IPS-NIHi7 (cell line): ENCODE data around the gene ERMARD.
"Not testable (repeated sequence)": the region's sequence is repeated elsewhere in the genome, so short reads cannot be mapped to it uniquely, and the experiment has no call there.

Experiments used
- DNase-seq: peaks from one replicate; pipeline ENCODE4 v3.0.0; 2012; ENCODE audit warnings: mixed read lengths; ENCODE audit errors: extremely low spot score

The ERMARD gene

GRCh38 chr6:169738204-169738975 lies 13.0 kb upstream of the ERMARD start:
- DNase-seq, result no peak

DNA sequence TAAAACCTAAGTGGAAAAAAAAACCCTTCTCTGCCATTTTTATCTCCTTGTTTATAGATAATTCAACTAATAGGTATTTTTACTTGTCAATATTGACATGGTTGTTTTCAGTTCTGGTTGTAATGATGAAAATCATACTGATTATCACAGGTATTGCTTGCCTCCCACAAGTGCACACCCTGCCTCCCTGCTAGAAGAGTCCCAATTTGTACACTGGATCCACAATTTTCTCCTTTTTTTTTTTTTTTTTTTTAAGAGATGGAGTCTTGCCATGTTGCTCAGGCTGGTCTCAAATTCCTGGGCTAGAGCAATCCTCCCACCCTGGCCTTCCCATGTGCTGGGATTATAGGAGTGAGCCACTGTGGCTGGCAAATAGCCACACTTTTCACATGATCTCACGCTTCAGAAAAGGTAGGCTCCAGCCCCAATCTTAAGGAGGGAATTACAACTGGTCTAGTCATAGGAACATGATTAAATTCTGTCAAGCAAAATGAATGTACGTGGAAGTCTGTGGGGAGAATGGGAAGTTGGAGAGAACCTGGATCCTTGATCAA lies 12.4 kb upstream of the ERMARD start:
- DNase-seq, result no peak

- no peak for DNase-seq
Observed at GRCh38 chr6:169741344-169741743, 10.1 kb upstream of the ERMARD start.

GRCh38 chr6:169745405-169745804 lies 6.0 kb upstream of the ERMARD start:
- no peak for DNase-seq

DNA sequence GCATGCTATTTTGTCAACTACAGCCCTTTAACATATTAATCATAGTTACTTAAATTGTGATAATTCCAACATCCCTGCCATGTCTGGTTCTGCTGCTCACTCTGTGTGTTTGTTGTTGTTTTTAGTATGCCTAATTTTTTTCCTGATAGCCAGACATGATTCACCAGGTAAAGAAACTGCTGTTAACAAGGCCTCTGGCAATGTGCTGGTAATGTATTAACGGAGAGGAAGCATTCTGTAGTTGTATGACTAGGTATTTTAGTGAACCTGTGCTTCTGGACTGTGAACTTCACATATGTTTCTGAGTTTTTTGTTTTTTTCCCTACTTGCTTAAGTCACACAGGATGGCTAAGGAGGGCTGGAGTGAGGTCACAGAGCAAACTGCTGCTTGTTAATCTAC lies 4.9 kb upstream of the ERMARD start:
- no peak for DNase-seq

DNA sequence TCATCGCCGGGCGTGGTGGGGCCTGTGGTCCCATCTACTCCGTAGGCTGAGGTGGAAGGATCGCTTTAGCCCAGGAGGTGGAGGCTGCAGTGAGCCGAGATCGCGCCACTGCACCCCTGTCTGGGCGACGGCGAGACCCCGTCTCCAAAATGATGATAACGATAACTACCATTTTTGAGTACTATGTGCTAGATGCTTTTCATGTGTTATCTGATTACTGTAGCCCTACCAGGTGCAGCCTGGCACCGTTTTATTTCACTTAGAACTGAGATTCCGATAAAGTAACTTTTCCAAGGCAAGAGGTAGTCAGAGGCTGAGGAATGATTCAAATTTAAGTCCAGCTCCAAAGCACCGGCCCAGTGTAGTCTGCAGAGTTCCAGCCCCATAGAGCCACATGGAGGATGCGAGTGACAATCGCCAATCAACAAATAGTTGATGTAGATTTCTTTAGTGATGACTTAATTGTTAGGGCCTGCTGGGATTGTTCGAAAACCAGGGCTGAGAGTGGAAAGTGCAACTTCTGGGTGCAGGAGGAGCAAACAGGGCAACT lies 727 bp downstream of the ERMARD start:
- DNase-seq, result peak; percentile 14

DNA sequence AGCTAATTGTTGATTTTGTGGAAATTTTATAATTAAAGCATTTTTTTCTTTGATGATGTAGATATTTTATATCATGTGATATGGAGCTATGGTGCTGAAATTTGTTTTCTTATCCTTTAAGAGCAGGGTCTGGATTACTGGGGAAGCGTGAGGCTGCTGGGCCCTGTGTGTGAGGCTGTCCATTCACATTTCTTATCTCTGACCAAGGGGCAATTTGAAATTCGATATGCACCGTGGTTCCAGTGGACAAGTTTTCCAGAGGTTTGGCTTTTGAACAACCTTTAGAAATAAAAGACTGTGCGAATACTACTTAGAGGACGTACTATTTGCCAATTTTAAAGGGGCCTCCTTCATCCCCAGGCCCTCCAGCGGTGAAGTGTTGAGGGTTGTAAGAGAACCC lies 3.7 kb downstream of the ERMARD start:
- no peak for DNase-seq

DNA sequence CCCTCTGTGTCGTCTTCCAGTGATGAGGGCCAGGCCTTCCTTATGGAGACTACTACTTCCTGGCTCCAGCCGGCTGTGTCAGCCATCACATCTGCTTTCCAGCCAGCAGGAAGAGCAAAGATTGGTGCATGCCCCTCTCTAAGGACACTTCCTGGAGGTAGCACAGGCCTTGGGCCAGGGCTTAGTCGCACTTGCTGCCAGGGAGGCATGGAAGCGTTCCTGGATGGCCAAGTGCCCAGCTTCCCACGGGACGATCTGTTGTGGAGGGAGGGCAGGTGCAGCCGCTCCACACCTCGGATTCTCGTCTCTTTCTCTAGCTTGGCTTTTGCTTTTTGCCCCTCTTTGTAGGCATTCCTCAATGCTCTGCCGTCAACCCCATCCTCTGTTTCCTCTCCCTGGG lies 11.9 kb downstream of the ERMARD start:
- DNase-seq, result no peak

DNA sequence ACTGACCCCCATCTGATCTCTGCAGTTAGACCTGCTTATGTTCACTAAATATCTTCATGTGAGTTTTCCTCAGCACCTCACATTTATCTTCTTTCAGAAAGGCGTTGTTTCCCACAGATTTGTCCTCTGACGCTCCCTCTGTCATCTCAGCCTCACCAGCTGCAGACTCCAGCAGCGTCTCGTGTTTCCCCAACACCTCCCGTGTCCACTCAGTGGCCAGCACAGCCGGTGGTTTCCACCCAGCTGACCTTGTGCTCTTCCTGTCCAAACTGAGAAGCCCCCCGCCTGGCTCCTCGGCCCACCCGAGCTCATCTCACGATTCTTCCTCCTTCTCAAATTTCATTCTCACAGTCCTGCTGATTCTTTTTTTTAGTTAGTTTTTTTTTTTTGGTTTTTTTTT lies 12.5 kb downstream of the ERMARD start:
- DNase-seq, result no peak

DNA sequence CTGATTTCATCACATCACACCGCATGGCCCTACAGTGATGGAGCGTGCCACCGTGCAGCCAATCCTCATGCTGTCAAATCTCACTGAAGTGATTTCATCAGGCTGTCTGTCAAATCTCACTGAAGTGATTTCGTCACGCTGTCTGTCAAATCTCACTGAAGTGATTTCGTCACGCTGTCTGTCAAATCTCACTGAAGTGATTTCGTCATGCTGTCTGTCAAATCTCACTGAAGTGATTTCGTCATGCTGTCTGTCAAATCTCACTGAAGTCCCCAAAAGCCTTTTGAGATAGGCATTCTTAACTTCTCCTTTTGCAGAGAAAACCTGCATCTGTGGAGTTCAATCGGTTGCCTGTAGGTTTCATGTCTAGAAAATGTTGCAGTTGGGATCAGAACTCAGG lies 14.4 kb downstream of the ERMARD start:
- DNase-seq, result not testable (repeated sequence)

DNA sequence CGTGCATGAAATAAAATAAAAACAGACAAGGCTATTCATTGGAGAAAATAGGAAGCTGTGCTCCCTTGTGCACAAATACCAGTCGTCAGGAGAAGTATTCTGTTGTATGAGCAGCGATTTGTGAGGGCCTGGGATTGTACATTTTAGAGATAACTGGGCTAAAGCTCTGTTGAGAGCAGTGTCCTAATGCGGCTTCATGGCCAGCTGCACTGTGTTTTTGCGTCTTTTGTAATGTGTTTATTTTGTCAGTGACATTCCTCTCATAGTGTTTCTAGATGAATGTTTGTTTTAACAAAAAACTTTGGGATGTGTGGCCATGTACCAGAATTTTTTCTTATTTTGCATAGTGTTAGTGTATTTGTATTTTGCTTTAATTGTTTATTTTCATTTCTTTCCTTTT lies 14.8 kb downstream of the ERMARD start:
- no peak for DNase-seq

- DNase-seq, result no peak
Observed at GRCh38 chr6:169766921-169767736, 15.7 kb downstream of the ERMARD start.

DNA sequence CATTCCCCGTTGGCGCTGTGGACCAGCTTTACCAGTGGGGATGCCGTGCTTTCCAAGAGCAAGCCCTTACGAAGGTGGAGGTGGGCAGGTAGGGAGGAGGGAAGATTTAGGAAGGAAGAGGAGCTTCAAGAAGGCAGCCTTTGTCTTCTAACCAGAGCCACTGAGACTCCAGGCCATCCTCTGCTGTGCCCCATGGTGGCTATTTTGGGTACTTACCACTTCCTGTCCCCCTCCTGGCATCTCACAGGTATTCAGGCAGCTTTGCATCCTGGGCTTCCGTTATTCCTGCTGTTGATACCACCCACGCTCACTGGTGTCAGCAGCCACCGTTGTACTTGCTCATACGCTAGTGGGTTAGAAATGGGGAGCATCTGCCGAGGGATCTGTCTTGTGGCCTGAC lies 22.9 kb downstream of the ERMARD start:
- no peak for DNase-seq

GRCh38 chr6:169775321-169775720 lies 23.9 kb downstream of the ERMARD start:
- no peak for DNase-seq

DNA sequence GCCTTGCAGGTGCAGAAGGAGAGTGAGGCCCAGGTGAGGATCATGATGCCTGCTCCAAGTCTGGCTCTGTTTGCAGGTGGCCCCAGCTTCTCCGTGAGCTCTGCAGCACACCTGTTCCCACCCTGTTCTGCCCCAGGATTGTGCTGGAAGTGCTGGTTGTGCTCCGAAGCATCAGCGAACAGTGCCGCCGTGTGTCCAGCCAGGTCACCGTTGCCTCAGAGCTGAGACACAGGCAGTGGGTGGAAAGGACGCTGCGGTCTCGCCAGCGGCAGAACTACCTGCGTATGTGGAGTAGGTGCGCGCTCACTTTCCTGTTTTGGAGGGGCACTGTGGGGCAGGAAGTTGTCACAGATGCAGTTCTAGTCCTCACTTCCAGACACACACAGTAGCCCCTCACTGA lies 25.0 kb downstream of the ERMARD start:
- DNase-seq, result no peak

DNA sequence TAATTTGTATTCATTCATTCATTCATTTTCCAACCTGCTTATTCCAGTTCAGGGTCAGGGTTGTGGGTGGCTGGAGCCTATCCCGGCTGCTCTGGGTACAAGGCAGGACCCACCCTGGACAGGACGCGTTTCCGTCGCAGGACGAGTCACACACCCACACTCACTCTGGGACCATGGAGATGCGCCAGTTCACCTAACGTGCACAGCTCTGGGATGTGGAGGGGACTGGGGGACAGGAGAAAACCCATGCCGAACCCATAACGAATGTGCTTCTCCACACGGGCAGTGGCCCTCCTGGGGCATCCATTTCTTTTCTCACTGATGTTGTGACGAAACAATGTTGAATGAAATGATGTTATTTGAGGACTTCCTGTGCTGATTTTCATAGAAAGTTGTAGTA lies 26.5 kb downstream of the ERMARD start:
- no peak for DNase-seq

DNA sequence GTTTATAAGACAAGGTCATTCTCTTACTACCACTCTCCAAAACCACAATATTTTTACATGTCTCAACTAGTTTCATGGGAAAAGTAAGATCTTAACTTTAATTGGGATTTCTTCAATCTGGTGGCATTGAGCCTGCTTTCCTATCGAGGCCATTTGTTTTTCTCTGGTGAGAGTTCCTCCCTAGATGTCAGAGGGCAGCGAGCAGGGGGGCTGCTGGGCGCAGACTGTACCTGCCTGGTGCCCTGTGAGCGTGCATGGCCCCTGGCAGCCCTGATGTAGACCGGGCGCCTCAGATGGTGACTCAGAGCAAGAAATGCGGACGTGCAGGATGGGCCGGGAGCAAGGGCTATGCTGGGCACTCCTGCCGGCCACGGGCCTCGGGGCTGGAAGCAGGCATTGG lies 27.2 kb downstream of the ERMARD start:
- DNase-seq, result no peak

DNA sequence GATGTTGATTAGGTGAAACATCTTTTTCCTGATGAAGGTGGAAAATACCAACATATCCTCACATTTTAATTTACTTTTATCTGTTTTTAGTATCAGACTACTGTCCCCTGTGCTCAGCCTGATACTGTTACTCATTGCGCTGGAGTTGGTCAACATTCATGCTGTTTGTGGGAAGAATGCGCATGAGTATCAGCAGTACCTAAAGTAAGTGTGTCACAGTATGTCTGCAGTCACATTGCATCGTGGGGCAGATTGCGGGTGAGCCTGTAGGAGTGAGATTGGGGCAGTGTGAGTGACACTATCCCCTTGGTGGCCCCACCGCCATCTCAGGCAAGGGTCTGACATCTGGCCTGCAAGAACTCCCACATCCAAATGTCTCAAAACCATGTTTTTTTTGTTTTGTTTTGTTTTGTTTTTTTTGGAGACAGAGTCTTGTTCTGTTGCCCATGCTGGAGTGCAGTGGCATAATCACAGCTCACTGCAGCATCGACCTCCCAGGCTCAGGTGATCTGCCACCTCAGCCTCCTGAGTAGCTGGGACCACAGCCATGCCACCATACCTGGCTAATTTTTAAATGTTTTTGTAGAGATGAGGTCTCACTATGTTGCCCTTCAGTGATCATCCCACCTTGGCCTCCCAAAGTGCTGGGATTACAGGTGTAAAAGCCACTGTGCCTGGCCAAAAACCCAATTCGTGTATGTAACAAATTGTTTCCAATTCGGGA lies 27.8 kb downstream of the ERMARD start:
- DNase-seq, result no peak

DNA sequence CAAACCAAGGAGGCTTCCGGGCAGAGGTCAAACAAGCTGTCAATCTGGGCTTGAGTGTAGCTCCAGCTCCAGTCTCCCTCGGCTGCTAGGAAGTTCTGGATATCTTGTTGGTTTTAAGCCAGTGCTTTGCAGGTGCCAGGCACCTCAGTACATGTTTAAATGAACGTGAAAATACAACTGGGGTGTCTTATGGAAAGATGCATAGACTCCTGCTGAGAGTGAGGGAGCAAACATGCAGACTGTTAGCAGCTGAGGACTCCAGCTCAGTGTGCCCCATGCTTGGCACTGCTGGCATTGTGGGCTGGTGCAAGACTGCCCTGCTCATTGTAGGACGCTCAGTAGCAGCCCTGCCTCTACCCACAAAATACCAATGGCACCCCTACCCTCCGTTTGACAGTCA lies 28.5 kb downstream of the ERMARD start:
- DNase-seq, result no peak

GRCh38 chr6:169780571-169781091 lies 29.2 kb downstream of the ERMARD start:
- DNase-seq, result no peak

- no peak for DNase-seq
Observed at GRCh38 chr6:169782966-169783365, 31.5 kb downstream of the ERMARD start.

GRCh38 chr6:169783401-169783800 lies 32.0 kb downstream of the ERMARD start:
- DNase-seq, result no peak
